CD4-positive, CD25-positive, alpha-beta regulatory T cell (primary cell): Measurements from ENCODE around the gene CRISP1. TPM values are rescaled to one million over a fixed set of nuclear protein-coding genes. Genes with fewer than 3 reads are reported as not detected.

Source experiments
- ATAC-seq, 2 donors: fragments of 150-1000 bp; cut with Tn5 transposase; one replicate each; pipeline ENCODE4 v1.10.0; 2021; ENCODE audit warnings: low read depth in 2 of 2, moderate number of reproducible peaks in 2 of 2, moderate library complexity in 1 of 2
- DNase-seq, 3 donors: peaks; one replicate each; pipeline versions ENCODE4 v3.0.0 to v3.0.0-alpha.2; 2012 to 2022; ENCODE audit warnings: mixed read lengths in 1 of 3
- H3K27ac ChIP-seq: one replicate; pipeline ENCODE4 v1.7.0; 2013; ENCODE audit warnings: mild to moderate bottlenecking, low read length; ENCODE audit not compliant: insufficient read depth, poor library complexity, severe bottlenecking
- H3K27me3 ChIP-seq: one replicate; pipeline ENCODE4 v1.7.0; 2013; ENCODE audit warnings: low read length; ENCODE audit not compliant: control insufficient read depth, insufficient read depth
- H3K36me3 ChIP-seq: one replicate; pipeline ENCODE4 v1.7.0; 2013; ENCODE audit warnings: mild to moderate bottlenecking, low read length, moderate library complexity; ENCODE audit not compliant: control insufficient read depth, insufficient read depth
- H3K4me1 ChIP-seq: 2 replicates; pipeline ENCODE4 v1.7.0; 2013; ENCODE audit warnings: mild to moderate bottlenecking, low read length; ENCODE audit not compliant: insufficient read depth, control insufficient read depth, poor library complexity, severe bottlenecking
- H3K4me3 ChIP-seq: one replicate; pipeline ENCODE4 v1.7.0; 2013; ENCODE audit warnings: low read depth, mild to moderate bottlenecking, low read length, moderate library complexity
- H3K9me3 ChIP-seq, 2 experiments: 1 replicate in 1 of 2; 2 replicates in 1 of 2; pipeline ENCODE4 v1.7.0; 2013; ENCODE audit warnings: low read length in 2 of 2, mild to moderate bottlenecking in 1 of 2, moderate library complexity in 1 of 2; ENCODE audit not compliant: control insufficient read depth in 2 of 2
- H3K27ac Mint-ChIP-seq, 3 donors: one replicate each; pipeline ENCODE4 v1.8.0; 2020 to 2022; ENCODE audit warnings: mild to moderate bottlenecking in 3 of 3, mixed read lengths in 3 of 3, moderate library complexity in 2 of 3
- H3K27me3 Mint-ChIP-seq: one replicate; pipeline ENCODE4 v1.8.0; 2022; ENCODE audit warnings: mild to moderate bottlenecking, mixed read lengths
- H3K36me3 Mint-ChIP-seq: one replicate; pipeline ENCODE4 v1.8.0; 2020; ENCODE audit warnings: mixed read lengths
- H3K4me1 Mint-ChIP-seq, 4 donors: one replicate each; pipeline ENCODE4 v1.8.0; 2020 to 2022; ENCODE audit warnings: mixed read lengths in 4 of 4, mild to moderate bottlenecking in 1 of 4
- H3K4me3 Mint-ChIP-seq, 4 donors: one replicate each; pipeline ENCODE4 v1.8.0; 2020 to 2022; ENCODE audit warnings: mild to moderate bottlenecking in 4 of 4, mixed read lengths in 4 of 4, moderate library complexity in 3 of 4
- H3K9me3 Mint-ChIP-seq, 7 donors: one replicate each; pipeline ENCODE4 v1.8.0; 2020 to 2022; ENCODE audit warnings: mixed read lengths in 7 of 7, mild to moderate bottlenecking in 3 of 7, moderate library complexity in 2 of 7
- polyA plus RNA-seq, 4 donors: library from polyadenylated mRNA; unstranded; fragments of 300-500 nt; fragmentation: Illumina TruSeq; gene quantifications; one replicate each; pipeline ENCODE4 v1.2.3, GENCODE V29; 2021
- total RNA-seq: library from RNA; stranded (reverse); gene quantifications from one replicate; pipeline ENCODE4 v1.2.3, GENCODE V29; 2022

The CRISP1 gene, protein sequence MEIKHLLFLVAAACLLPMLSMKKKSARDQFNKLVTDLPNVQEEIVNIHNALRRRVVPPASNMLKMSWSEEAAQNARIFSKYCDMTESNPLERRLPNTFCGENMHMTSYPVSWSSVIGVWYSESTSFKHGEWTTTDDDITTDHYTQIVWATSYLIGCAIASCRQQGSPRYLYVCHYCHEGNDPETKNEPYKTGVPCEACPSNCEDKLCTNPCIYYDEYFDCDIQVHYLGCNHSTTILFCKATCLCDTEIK
- total RNA-seq (not detected), polyA plus RNA-seq (not detected)

GRCh38 chr6:49866485-49866943 is at the start of gene CRISP1:
TSS of gene CRISP1 (minus strand) at chr6:49866535. CDS start at chr6:49857400, 9,135 bp downstream.
- Histone ChIP-seq H3K27ac (no peak within 1 kb of the TSS), H3K4me1 (no peaks in the 10 kb centered on the region), H3K36me3 (no peaks in the 10 kb centered on the region), H3K4me3 (no peak within 1 kb of the TSS), H3K9me3 (no peaks in the 10 kb centered on the region), H3K27me3 (no peaks in the 10 kb centered on the region)
- ATAC-seq: no peak
- no peaks in the 10 kb centered on the region for H3K4me1 Mint-ChIP-seq
- no peak for DNase-seq
- no peak within 1 kb of the TSS for H3K4me3 Mint-ChIP-seq
- no peaks in the 10 kb centered on the region for H3K36me3 Mint-ChIP-seq
- no peaks in the 10 kb centered on the region for H3K27me3 Mint-ChIP-seq
- peaks cover 2 to 10% (median 3%) of the 10 kb centered on the region in 7 donors for H3K9me3 Mint-ChIP-seq
- no peak within 1 kb of the TSS for H3K27ac Mint-ChIP-seq

GRCh38 chr6:49915035-49915434 is 48.7 kb upstream of the CRISP1 start:
- Histone ChIP-seq H3K4me3 (no peak overlapping the region), H3K4me1 (no peaks in the 10 kb centered on the region), H3K27ac (no peak overlapping the region), H3K27me3 (no peaks in the 10 kb centered on the region), H3K9me3 (no peaks in the 10 kb centered on the region), H3K36me3 (no peaks in the 10 kb centered on the region)
- no peak overlapping the region for H3K27ac Mint-ChIP-seq
- no peak for ATAC-seq
- no peaks in the 10 kb centered on the region for H3K27me3 Mint-ChIP-seq
- no peaks in the 10 kb centered on the region for H3K4me1 Mint-ChIP-seq
- H3K9me3 Mint-ChIP-seq: peaks cover 0 to 6% (median 2%) of the 10 kb centered on the region in 7 donors
- DNase-seq: no peak
- H3K4me3 Mint-ChIP-seq: no peak overlapping the region
- H3K36me3 Mint-ChIP-seq: no peaks in the 10 kb centered on the region

- H3K27me3 Mint-ChIP-seq: no peaks in the 10 kb centered on the region
- no peak overlapping the region for H3K4me3 ChIP-seq
- no peak for ATAC-seq
These were observed 47.5 kb upstream of the CRISP1 start for GRCh38 chr6:49913636-49914375.

GRCh38 chr6:49912196-49912595 is 45.9 kb upstream of the CRISP1 start:
- no peaks in the 10 kb centered on the region for H3K27me3 ChIP-seq
- H3K27me3 Mint-ChIP-seq: no peaks in the 10 kb centered on the region
- no peak overlapping the region for H3K4me3 ChIP-seq
- ATAC-seq (no peak), DNase-seq (no peak)
- H3K9me3 ChIP-seq: no peaks in the 10 kb centered on the region
- no peak overlapping the region for H3K4me3 Mint-ChIP-seq
- no peaks in the 10 kb centered on the region for H3K36me3 Mint-ChIP-seq
- no peaks in the 10 kb centered on the region for H3K36me3 ChIP-seq
- peaks cover 0 to 6% (median 0%) of the 10 kb centered on the region in 7 donors for H3K9me3 Mint-ChIP-seq
- no peak overlapping the region for H3K27ac ChIP-seq
- H3K4me1 Mint-ChIP-seq: no peaks in the 10 kb centered on the region
- no peak overlapping the region for H3K27ac Mint-ChIP-seq
- no peaks in the 10 kb centered on the region for H3K4me1 ChIP-seq

More at GRCh38 chr6:49913636-49914375, 47.5 kb upstream of the CRISP1 start:
- Mint-ChIP-seq H3K4me1 (no peaks in the 10 kb centered on the region), H3K36me3 (no peaks in the 10 kb centered on the region), H3K9me3 (peaks cover 0 to 6% (median 2%) of the 10 kb centered on the region in 7 donors), H3K4me3 (no peak overlapping the region), H3K27ac (no peak overlapping the region)
- H3K9me3 ChIP-seq: no peaks in the 10 kb centered on the region
- H3K36me3 ChIP-seq: no peaks in the 10 kb centered on the region
- no peak for DNase-seq
- H3K4me1 ChIP-seq: no peaks in the 10 kb centered on the region
- H3K27me3 ChIP-seq: no peaks in the 10 kb centered on the region
- H3K27ac ChIP-seq: no peak overlapping the region

DNA sequence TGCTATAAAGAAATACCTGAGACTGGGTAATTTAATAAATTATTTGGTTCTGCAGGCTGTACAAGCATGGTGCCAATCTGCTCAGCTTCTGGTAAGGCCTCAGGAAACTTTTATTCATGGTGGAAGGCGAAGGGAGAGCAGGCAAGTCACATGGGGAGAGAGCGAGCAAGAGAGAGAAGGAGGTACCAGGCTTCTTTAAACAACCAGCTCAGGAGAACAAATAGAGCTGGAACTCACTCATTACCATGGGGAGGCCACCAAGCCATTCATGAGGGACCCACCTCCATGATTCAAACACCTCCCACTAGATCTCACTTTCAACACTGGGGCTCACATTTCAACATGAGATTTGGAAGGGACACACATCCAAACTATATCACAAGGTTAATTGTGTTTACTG is 44.9 kb upstream of the CRISP1 start:
- H3K9me3 Mint-ChIP-seq: peaks cover 0 to 4% (median 0%) of the 10 kb centered on the region in 7 donors
- Histone ChIP-seq H3K27me3 (no peaks in the 10 kb centered on the region), H3K4me3 (no peak overlapping the region), H3K4me1 (no peaks in the 10 kb centered on the region), H3K27ac (no peak overlapping the region), H3K36me3 (no peaks in the 10 kb centered on the region), H3K9me3 (no peaks in the 10 kb centered on the region)
- H3K27ac Mint-ChIP-seq: no peak overlapping the region
- DNase-seq (no peak), ATAC-seq (no peak)
- H3K4me3 Mint-ChIP-seq: no peak overlapping the region
- H3K36me3 Mint-ChIP-seq: no peaks in the 10 kb centered on the region
- no peaks in the 10 kb centered on the region for H3K27me3 Mint-ChIP-seq
- H3K4me1 Mint-ChIP-seq: no peaks in the 10 kb centered on the region

GRCh38 chr6:49909563-49909962 is 43.2 kb upstream of the CRISP1 start:
- Histone ChIP-seq H3K4me3 (no peak overlapping the region), H3K4me1 (no peaks in the 10 kb centered on the region), H3K36me3 (no peaks in the 10 kb centered on the region), H3K9me3 (no peaks in the 10 kb centered on the region), H3K27me3 (no peaks in the 10 kb centered on the region), H3K27ac (no peak overlapping the region)
- peaks cover 0 to 4% (median 2%) of the 10 kb centered on the region in 7 donors for H3K9me3 Mint-ChIP-seq
- ATAC-seq (no peak), DNase-seq (no peak)
- H3K4me1 Mint-ChIP-seq: no peaks in the 10 kb centered on the region
- no peaks in the 10 kb centered on the region for H3K36me3 Mint-ChIP-seq
- H3K4me3 Mint-ChIP-seq: no peak overlapping the region
- H3K27ac Mint-ChIP-seq: no peak overlapping the region
- no peaks in the 10 kb centered on the region for H3K27me3 Mint-ChIP-seq

GRCh38 chr6:49906526-49906925 is 40.2 kb upstream of the CRISP1 start:
- Mint-ChIP-seq H3K27me3 (no peaks in the 10 kb centered on the region), H3K4me1 (no peaks in the 10 kb centered on the region), H3K4me3 (no peak overlapping the region), H3K9me3 (peaks cover 0 to 7% (median 2%) of the 10 kb centered on the region in 7 donors), H3K27ac (no peak overlapping the region), H3K36me3 (no peaks in the 10 kb centered on the region)
- H3K27me3 ChIP-seq: no peaks in the 10 kb centered on the region
- ATAC-seq: no peak
- H3K9me3 ChIP-seq: no peaks in the 10 kb centered on the region
- DNase-seq: no peak
- H3K36me3 ChIP-seq: no peaks in the 10 kb centered on the region
- H3K4me1 ChIP-seq: no peaks in the 10 kb centered on the region
- H3K27ac ChIP-seq: no peak overlapping the region
- no peak overlapping the region for H3K4me3 ChIP-seq
